Right lung (tissue), 10 donors: ENCODE data around the gene PDE4D. TPM values are rescaled to one million over a fixed set of nuclear protein-coding genes. Genes with fewer than 3 reads are reported as not detected.

Source experiments
- DNase-seq, 2 donors: peaks; one replicate each; pipeline ENCODE4 v3.0.0-alpha.2; 2013
- long read RNA-seq, 8 donors: transcript quantifications; one replicate each; lab custom pipeline, GENCODE V29; 2026
- polyA plus RNA-seq, 5 donors: library from polyadenylated mRNA; unstranded; fragments of 120-200 nt; gene quantifications; one replicate each; pipeline versions ENCODE4 v1.2.1 to v1.2.3, GENCODE V29; 2013; ENCODE audit warnings: inconsistent platforms in 1 of 5, low replicate concordance in 1 of 5; ENCODE audit not compliant: insufficient read length in 5 of 5, insufficient read depth in 1 of 5

PDE4D gene
- 10 to 100 TPM; 14.6 to 27.4 (median 22.0) TPM for polyA plus RNA-seq
- long read RNA-seq, donor 1, partial matches to known transcripts = 0 of 1 reads
- long read RNA-seq, donor 1, other reads (novel, unspliced or antisense) = 0 of 1 reads
- long read RNA-seq, donor 2 = 0 reads
- long read RNA-seq, donor 3, partial matches to known transcripts = 0 of 9 reads
- long read RNA-seq, donor 3, other reads (novel, unspliced or antisense) = 8 of 9 reads
- long read RNA-seq, donor 4, partial matches to known transcripts = 0 of 1 reads
- long read RNA-seq, donor 4, other reads (novel, unspliced or antisense) = 0 of 1 reads
- long read RNA-seq, donor 5 = 0 reads
- long read RNA-seq, donor 6 = 0 reads
- long read RNA-seq, donor 7, partial matches to known transcripts = 0 of 2 reads
- long read RNA-seq, donor 7, other reads (novel, unspliced or antisense) = 0 of 2 reads
- long read RNA-seq, donor 8, partial matches to known transcripts = 0 of 1 reads
- long read RNA-seq, donor 8, other reads (novel, unspliced or antisense) = 0 of 1 reads

DNA sequence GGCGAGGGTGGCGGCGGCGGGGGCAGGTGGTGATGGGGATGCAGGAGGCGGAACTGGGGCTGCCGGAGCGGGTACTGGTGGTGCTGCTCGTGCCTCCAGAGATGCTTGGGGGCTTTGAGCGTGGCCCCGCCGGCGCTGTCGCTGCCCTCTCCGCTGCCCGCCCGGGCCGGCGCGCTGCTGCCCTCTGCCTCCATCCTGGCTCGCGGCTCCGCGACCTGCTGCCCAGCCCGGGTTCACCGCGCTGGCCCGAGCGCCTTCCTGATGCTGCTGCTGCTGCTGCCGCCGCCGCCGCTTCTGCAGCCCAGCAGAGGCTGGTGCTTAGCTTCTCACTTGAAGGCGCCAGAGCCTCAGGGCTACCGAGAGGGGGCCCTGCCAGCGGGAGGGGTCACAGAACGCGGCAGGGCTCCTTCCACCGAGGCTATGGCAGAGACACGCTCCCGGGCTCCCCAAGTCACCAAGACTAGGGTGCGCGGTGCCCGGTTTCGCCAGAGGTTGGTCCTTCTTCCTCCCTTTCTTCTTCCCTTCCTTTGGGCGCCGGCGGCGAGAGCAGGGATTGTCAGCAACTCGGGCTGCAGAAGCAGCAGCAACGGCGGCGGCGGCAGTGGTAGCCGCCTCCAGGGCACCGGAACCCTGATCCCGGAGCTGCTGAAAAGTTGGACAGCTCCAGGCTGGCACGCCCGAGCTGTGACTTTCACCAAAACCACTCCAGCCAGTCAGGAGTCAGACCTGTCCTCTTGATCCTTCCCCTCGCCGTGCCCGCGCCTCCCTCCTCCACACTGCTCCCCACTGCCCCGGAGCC is at the start of gene PDE4D:
Gene PDE4D, minus strand, starts transcription at position 298 of the 799 bp plus-strand sequence.
- DNase-seq = peak; percentile 63 to 69

DNA sequence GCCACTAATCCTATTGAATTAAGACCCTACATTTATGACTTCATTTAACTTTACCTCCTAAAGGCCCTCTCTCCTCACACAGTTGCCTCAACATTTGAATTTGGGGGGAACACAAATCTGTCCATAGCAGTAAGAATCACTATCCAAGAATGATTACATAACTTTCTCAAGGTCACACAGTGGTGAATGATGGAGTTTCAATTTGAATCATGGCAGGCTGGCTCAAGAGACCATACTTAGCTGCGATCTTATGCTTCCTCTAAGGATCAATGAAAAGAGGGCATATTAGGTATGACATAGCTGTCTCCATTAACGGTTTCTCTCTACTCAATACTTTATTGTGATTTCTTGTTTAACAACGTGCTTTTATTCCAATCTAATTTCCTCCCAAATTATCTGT is 44.1 kb upstream of the PDE4D start:
- DNase-seq = no peak

DNA sequence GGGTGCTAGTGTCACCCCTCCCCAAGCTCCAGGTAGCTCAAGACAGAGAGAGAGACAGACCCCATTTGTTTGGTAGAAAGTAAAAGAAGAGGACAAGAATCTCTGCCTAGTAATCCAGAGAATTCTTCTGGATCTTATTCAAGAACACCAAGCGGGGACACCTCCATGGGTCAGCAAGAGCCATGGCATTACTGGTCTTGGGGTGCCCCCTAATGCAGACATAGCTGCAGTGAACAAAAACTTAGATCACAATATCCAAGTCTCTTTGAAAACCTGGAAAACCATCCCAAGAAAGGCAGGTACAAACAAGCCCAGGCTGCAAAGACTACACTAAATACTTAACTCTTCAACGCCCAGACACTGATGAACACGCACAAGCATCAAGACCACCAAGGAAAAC is 29.9 kb upstream of the PDE4D start:
- peak in 1 of 2 donors; percentile 5 for DNase-seq

DNA sequence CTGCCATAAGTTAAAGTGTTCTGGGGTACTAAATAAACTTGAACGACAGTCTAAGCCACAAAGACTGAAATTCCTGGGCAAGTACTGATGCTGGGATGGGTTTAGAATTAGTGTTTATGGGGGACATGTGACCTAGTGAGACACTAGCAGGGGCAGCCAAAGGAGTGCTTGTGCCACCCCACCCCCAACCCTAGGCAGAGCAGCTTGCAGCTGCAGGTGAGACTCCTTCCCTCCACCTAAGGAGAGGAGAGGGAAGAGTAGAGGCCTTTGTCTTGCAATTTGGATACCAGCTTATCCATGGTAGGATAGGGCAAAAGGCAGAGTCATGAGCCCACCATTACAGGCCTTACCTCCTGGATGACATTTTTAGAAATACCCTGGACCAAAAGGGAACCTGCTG is 28.7 kb upstream of the PDE4D start:
- no peak for DNase-seq

DNA sequence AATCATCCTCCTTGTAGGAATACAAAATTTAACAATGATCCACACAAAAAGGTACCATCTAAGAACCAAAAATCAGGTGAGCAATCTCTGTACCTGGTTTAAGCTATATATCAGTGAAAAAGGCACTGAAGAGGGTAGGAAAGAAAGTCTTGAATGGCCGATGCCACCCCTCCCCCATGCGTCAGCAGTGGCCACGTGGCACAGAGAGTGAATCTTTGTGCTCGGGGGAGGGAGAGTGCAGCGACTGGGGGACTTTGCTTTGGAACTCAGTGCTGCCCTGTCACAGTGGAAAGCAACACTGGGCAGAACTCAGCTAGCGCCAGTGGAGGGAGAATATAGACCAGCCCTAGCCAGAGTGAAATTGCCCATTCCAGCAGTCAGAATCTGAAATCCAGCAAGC is 28.3 kb upstream of the PDE4D start:
- no peak for DNase-seq

DNA sequence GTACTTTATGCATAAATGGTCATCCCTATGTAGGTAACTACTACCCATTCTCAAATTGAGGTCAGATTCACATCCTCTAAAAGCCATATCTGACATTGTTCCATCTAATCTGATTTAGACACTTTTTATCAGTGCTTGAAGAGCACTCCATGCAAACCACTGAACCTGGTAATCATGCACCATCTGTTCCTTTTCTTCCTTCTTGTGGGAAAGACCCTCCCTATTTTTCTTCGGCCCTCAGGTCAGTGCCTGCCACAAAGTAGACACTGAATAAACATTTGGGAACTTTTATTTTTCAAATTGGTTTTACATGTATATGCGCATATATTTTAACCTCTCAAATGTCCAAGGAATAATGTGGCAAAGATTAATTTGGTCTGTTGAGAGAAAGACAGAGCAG is 26.0 kb upstream of the PDE4D start:
- no peak for DNase-seq

DNA sequence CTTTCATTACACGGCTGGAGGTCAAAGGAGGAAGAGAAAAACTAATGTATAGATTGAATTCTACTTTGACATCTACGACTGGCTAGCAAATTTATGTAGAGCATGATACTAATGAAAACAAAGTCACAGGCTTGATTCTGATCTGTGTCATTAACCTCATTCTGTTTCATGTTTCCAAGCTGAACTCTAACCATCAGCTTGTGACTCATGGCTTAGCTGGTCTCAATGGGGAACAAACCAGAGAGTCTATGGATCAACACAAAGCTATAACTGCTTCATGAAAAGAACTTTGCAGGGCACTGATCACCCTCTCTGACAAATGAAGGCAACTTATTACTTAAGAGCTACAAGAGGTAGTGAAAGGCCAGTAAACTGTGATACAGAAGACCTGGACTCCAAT is 23.6 kb upstream of the PDE4D start:
- no peak for DNase-seq

DNA sequence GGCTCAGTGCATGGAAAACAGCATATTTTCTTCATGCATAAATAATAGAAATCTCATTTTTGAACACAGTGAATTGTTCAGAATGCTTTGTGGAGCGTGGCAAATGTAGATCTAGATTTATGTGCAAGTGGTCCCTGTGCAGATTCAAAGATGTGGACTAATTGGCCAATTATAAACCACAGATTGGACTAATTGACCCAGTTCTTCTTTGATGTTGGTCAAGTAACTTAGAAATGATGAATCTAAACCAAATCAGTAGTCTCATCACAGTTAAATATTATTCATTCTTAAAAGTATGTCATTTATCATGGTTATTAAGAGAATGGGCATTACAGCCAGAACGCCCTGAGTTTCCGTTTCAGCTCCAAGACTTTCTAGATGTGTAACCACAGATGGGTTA is 11.7 kb upstream of the PDE4D start:
- DNase-seq = no peak

DNA sequence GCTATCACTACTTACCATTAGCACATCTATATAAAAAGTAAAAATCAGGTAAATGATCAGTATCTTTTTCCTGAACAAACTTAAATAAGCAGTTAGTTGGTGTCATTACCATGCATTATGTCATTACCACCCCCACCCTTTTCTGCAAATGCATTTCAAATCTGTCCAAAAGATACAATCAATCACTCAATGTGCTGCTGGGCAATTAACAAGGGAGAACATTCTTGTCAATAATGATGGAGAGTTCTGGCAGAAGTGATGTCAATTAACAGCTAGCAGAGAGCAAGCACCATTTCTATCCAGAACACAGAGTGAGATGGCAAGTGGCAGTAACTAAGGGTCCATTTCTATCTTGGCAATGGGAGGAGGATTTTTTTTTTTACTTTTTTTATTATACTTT is 3.5 kb upstream of the PDE4D start:
- no peak for DNase-seq

DNA sequence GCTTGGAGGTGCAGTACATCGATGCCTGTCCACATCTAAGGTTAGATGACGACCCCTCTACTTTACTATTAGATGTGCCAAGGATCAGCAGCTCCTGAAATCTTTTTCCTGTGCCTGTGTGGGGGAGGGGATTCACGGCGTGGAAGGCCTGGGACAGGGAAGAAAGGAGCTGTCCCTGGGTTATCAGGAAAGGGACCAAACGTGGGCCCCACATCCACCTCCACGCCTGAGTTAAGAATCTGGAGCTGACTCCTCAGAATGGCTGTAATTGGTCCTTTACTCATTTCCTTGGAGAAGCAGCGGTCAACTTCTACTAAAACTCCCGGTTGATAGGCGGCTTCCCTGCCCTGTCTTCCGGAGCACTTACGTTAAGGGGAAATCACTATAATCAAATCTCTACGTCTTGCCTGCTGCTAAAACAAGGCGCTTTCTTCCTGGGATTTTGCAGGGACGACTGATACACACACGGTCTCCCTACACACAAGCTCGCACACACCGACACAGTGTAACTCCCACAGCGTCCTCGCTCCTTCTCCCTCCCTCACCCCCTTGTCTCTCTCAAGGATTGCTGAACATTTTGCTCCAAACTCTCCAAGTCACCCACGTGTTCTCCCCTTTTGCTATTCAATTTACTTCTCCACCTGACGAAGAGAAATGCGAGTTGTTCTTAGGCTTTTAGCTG is 1.4 kb downstream of the PDE4D start:
- DNase-seq = no peak

DNA sequence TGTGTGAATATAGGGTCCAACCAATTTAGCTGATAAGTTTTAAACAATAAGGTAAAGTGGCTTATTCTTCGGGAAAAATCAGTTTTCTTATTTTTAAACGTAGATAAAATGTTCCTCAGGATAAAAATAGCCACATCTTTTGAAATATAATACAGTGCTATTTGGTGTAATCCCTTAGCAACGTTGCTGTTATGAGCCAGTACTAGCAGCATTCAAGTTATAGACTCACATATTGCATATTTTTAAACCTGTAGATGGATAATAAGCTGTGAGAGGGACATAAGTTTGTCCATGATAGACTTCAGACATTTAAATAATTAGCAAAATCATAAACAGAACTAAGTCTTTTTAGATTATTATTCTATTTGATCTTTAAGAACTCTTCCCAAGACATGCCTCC is 6.3 kb downstream of the PDE4D start:
- DNase-seq = no peak

DNA sequence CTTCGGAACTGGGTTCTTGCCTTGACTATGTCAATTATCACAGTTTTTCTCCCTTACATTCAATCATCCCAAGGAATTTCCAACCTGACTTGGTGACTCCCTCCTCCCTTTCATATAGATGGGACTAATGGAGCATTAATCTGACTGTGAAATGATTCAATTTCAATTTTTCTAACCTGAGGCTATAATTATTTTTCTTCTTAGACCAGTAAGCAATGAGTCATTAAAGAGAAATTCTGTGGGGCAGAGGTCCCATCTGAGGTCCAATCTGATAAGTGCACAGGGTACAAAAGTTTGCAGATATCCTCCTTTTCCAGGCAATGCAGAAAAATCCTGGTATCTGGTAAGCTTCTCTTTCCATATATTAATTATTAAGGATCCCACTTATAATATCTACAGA is 18.9 kb downstream of the PDE4D start:
- DNase-seq = no peak

DNA sequence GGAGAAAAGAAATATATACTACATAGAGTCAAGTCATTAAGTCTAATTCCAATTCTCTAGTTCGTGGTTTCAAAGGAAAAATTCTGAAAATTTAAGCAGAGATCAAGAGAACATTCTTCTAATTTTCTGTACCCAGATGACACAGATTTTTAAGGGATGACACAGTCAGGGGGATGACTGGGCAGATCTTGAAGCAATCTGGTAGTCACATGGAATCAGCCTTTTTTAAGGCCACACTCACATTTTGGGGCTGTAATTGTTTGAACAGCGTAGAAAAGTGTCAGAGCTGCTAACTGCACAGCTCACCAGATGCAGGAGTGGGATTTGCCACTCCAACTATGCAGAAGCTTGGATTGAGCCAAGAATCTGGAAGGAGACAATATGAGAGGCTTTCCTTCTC is 20.4 kb downstream of the PDE4D start:
- DNase-seq = no peak

DNA sequence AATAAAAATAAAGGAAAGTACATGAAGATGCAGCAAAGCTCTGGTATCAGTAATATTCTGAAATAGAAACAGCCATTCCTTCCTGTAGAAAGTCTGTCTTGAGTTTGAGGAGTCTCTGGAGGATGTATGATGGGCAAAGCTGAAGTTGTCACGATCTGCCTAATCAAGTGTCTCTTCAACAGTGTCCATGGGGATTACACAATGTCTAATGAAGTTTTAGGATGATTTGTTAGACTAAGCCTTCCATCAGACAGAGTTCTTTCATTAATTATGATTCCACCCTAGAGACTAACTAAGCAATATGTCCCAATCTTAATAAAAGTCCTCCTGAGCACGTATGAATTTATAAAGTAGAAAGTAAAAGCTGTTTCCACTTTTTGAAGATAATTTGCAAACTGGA is 26.9 kb downstream of the PDE4D start:
- no peak for DNase-seq

DNA sequence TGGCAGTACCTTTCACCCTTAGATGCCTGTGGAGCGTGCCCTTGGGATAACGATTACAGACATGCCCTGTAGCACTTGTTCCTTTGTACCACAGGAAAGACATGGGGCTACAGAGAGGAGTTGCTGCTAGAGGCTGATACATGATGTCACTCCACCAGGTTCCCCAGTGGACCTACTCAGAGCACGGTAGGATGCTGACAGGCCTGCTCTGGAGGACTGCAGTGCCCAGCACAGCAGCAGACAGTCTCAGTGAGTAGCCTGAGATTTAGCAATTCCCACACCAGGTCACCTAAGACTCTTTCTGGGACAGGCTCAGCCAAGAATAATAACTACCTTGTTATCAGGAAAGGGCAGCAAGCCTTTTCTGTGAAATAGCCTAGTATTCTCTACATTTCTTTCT is 28.8 kb downstream of the PDE4D start:
- no peak for DNase-seq

DNA sequence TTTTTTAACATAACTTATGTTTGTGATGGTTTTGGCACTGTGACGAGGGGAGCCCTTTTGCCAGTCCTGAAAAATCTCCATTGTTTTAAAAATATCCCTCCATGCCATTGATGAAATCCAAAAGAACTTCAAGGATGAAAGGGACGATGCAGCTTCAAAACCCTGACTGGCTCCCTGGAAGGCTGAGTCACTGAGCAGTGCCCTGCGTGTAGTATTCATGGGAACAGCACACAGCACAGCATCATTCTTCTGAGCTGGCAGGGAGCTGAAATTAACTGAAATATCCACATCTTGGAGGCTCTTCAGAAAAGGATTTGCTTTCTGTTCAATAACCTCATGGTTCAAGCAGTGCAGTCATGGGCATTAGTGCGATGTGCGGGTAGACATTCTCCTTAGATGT is 29.7 kb downstream of the PDE4D start:
- DNase-seq = no peak

DNA sequence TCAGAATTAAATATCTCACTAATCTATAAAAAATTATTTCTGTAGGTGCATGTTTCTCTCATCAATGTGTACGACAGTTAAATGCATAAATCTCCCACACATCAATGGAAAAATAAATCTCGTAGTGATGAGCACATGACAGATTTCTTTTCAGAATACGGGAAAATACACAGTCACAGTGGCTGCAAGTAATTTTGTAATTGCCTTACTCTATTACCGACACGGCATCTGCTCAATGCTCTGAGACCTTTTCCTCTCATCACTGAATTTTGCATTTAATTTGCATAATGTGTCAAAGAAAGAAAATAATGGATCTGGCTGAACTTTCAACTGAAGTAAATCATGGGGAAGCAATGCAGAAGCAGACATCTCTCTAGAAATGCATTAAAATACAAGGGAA is 37.2 kb downstream of the PDE4D start:
- no peak for DNase-seq

DNA sequence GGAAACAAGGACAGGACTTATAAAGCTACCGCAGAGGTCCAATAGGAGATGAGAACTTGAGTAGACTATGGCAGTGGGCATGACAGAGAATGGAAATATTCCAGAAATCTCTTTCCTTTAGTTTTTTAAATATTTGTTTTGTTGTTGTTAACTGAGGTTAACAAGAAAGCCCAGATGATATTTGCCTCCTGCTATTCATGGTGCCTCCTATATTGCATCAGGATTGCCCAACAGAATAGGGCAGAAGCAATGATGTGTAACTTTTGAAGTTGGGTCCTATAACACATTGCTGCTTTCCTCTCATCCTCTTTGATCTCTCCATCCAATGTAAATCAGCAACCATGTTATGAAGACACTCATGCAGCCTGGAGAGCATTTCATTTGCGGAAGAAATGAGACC is 42.8 kb downstream of the PDE4D start:
- DNase-seq = no peak

DNA sequence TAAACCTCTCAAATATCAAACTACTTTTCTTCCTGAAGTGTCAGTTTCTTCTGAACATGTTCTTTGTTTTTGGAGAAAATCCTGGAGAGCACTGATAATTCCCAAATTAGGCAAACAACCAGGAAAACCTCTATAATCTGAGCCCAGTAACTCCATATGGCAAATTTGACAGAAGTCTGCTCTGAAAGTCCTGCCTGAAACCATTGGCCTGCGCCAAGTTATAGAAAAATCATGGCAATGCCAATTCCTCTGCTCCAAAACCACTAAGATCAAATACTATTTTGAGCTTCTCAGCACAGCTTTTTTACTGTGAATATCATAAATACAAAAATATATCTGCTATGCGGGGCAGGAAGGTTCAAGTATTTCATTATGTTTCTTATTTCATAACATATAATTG is 45.9 kb downstream of the PDE4D start:
- no peak for DNase-seq

DNA sequence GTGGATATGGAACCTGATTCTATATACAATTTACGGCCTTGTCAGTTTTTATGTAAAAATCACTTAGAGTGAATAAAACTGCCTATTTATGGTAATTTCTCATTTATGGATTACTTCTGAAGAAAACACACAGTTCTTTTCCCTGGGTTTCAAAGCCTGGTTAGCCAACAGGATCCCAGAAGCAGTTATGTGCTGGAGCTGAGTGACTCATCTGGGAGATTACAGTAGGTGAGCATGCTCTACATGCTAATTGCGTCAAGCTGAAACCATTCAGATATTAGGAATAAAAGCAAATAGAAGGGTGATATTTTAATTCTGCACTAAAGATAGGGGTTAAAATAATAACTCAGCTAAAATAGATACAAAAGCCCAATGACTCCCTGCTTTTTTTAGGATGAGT is 47.8 kb downstream of the PDE4D start:
- DNase-seq = no peak

DNA sequence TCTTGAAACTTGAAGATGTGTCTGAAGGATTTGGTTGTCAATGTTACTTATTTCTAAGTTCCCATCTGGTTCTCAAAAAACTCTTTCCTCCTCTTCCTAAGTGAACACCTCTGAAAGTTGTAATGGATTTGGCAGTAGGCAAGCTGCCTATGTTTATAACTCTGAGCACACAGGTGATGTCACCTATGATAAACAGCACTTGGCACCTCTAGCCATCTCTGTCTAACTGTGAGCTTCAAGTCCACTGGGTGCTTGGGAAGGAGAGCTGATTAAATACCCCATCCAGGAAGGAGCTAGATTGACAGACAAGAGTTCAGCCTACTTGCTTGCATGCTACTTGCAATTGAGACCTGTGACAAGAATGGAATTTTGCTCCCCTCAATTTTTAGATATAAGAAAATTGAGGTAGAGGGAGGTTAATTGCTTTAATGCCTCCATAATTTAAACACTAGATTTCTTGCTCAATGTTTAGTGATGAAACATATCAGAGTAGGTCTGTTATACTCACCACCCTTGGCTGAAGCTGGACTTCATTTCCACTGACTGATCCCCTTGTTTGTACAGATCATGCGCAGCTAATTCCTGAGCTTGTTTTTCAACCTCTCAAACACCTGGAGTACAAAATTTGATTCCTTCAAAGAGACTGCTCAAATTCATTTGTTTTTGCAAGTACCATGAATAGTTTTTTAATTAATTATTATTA is 49.9 kb downstream of the PDE4D start:
- no peak for DNase-seq

DNA sequence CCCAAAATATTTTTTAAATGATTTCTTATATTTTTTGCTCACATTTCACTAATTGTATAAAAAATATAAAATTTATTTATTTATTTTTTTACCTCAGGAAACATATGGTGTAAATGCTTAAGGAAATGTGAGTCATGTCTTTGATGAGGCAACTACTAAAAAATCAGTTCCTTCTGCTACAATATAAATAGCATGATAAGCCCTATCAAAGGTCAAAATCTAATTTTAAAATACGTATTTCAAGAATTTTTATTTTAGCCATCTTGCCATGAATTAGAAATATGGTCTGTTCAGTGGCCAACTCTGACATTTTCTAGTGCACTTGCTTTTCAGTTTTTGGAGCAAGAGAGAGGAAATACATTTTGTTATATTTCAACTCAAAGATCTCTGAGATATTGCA is 50.5 kb downstream of the PDE4D start:
- no peak for DNase-seq
